ENCODE results near the gene CYYR1.

Gene CYYR1

GRCh38 chr21:26550326-26550725 lies 22.8 kb downstream of the CYYR1 start:
- peak overlapping the region; percentile 0 to 35 (median 18) for H3K4me3 Mint-ChIP-seq
- no peak for TF ChIP-seq CTCF (IDR thresholded peaks at IDR 0.05; ENCODE audit: unreplicated experiment in 3 of 3)
- peaks cover 7% of the 10 kb centered on the region for H3K4me1 Mint-ChIP-seq
- no peaks in the 10 kb centered on the region for H3K9me3 Mint-ChIP-seq
- no peaks in the 10 kb centered on the region for H3K27me3 Mint-ChIP-seq (ENCODE audit: low read depth)
- H3K36me3 Mint-ChIP-seq (ENCODE audit: low read depth), result peaks cover 16% of the 10 kb centered on the region
- peak overlapping the region; percentile 88 to 90 (median 89) for H3K27ac Mint-ChIP-seq

GRCh38 chr21:26546446-26547097 lies 26.5 kb downstream of the CYYR1 start:
- H3K9me3 Mint-ChIP-seq, result no peaks in the 10 kb centered on the region
- no peak overlapping the region for H3K4me3 Mint-ChIP-seq
- peaks cover 13% of the 10 kb centered on the region for H3K36me3 Mint-ChIP-seq (ENCODE audit: low read depth)
- H3K4me1 Mint-ChIP-seq, result peaks cover 7% of the 10 kb centered on the region
- TF ChIP-seq CTCF (IDR thresholded peaks at IDR 0.05; ENCODE audit: unreplicated experiment in 3 of 3), result no peak
- H3K27me3 Mint-ChIP-seq (ENCODE audit: low read depth), result no peaks in the 10 kb centered on the region
- H3K27ac Mint-ChIP-seq, result peak overlapping the region in 2 of 3 experiments; percentile 46 to 70

GRCh38 chr21:26544201-26544775 lies 28.8 kb downstream of the CYYR1 start:
- peaks cover 13% of the 10 kb centered on the region for H3K36me3 Mint-ChIP-seq (ENCODE audit: low read depth)
- H3K27ac Mint-ChIP-seq, result no peak overlapping the region
- TF ChIP-seq CTCF (IDR thresholded peaks at IDR 0.05; ENCODE audit: unreplicated experiment in 3 of 3), result no peak
- no peak overlapping the region for H3K4me3 Mint-ChIP-seq
- H3K4me1 Mint-ChIP-seq, result no peaks in the 10 kb centered on the region
- H3K27me3 Mint-ChIP-seq (ENCODE audit: low read depth), result no peaks in the 10 kb centered on the region
- H3K9me3 Mint-ChIP-seq, result no peaks in the 10 kb centered on the region

- no peaks in the 10 kb centered on the region for H3K4me1 Mint-ChIP-seq
- H3K36me3 Mint-ChIP-seq (ENCODE audit: low read depth), result peaks cover 9% of the 10 kb centered on the region
- TF ChIP-seq CTCF (IDR thresholded peaks at IDR 0.05; ENCODE audit: unreplicated experiment in 3 of 3), result no peak
- no peak overlapping the region for H3K4me3 Mint-ChIP-seq
- no peak overlapping the region for H3K27ac Mint-ChIP-seq
- no peaks in the 10 kb centered on the region for H3K9me3 Mint-ChIP-seq
- no peaks in the 10 kb centered on the region for H3K27me3 Mint-ChIP-seq (ENCODE audit: low read depth)
Observed at GRCh38 chr21:26540651-26541050, 32.4 kb downstream of the CYYR1 start.

- H3K36me3 Mint-ChIP-seq (ENCODE audit: low read depth), result peaks cover 13% of the 10 kb centered on the region
- TF ChIP-seq CTCF (IDR thresholded peaks at IDR 0.05; ENCODE audit: unreplicated experiment in 3 of 3), result no peak
- no peaks in the 10 kb centered on the region for H3K27me3 Mint-ChIP-seq (ENCODE audit: low read depth)
- no peaks in the 10 kb centered on the region for H3K4me1 Mint-ChIP-seq
- no peak overlapping the region for H3K4me3 Mint-ChIP-seq
- no peaks in the 10 kb centered on the region for H3K9me3 Mint-ChIP-seq
- no peak overlapping the region for H3K27ac Mint-ChIP-seq
Observed at GRCh38 chr21:26539566-26539965, 33.5 kb downstream of the CYYR1 start.

- no peak overlapping the region for H3K4me3 Mint-ChIP-seq
- H3K4me1 Mint-ChIP-seq, result no peaks in the 10 kb centered on the region
Observed at GRCh38 chr21:26534517-26534916, 38.6 kb downstream of the CYYR1 start.

More at GRCh38 chr21:26534517-26534916, 38.6 kb downstream of the CYYR1 start:
- Mint-ChIP-seq H3K9me3 (no peaks in the 10 kb centered on the region), H3K27me3 (ENCODE audit: low read depth) (no peaks in the 10 kb centered on the region), H3K36me3 (ENCODE audit: low read depth) (peaks cover 31% of the 10 kb centered on the region), H3K27ac (no peak overlapping the region)
- no peak for TF ChIP-seq CTCF (IDR thresholded peaks at IDR 0.05; ENCODE audit: unreplicated experiment in 3 of 3)

Measured in nephron (organoid).